HepG2 (cell line): ENCODE data around the gene NFATC2.

Experiments
- BRCA1 ChIP-seq: sonication (generic); formaldehyde crosslinking; IDR thresholded peaks from 2 replicates; pipeline ENCODE4 v1.4.0; 2020; ENCODE audit warnings: missing genetic modification reagents
- CTCF ChIP-seq: sonication (generic); formaldehyde crosslinking; IDR thresholded peaks from 2 replicates; pipeline ENCODE4 v1.5.0; 2020; ENCODE audit warnings: mild to moderate bottlenecking, missing genetic modification reagents, moderate library complexity
- GABPA ChIP-seq, 2 experiments: IDR thresholded peaks; 2 replicates each; pipeline ENCODE4 v1.6.1; 2011 to 2016; ENCODE audit warnings: low read depth in 2 of 2, low read length in 1 of 2, missing biosample characterization in 1 of 2, missing genetic modification characterization in 1 of 2
- NCOA2 ChIP-seq: sonication (generic); formaldehyde crosslinking; IDR thresholded peaks from 2 replicates; pipeline ENCODE4 v1.8.0; 2022; ENCODE audit warnings: inconsistent platforms
- SCMH1 ChIP-seq: sonication (generic); formaldehyde crosslinking; IDR thresholded peaks from 2 replicates; pipeline ENCODE4 v1.9.0; 2021; ENCODE audit warnings: missing genetic modification reagents, mild to moderate bottlenecking, borderline replicate concordance
- SRF ChIP-seq: IDR thresholded peaks from 2 replicates; pipeline ENCODE4 v1.6.1; 2011; ENCODE audit warnings: mild to moderate bottlenecking, low read depth, low read length, moderate library complexity
- TF ChIP-seq, protein P1 (sequence below): sonication (generic); formaldehyde crosslinking; IDR thresholded peaks from 2 replicates; pipeline ENCODE4 v1.4.0; 2020; ENCODE audit warnings: missing genetic modification reagents
- TF ChIP-seq, protein P2 (sequence below): IDR thresholded peaks from 2 replicates; pipeline ENCODE4 v1.6.1; 2016

GRCh38 chr20:51383891-51384510 is 158.5 kb downstream of the NFATC2 start:
- TF ChIP-seq, protein P1, sequence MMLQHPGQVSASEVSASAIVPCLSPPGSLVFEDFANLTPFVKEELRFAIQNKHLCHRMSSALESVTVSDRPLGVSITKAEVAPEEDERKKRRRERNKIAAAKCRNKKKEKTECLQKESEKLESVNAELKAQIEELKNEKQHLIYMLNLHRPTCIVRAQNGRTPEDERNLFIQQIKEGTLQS (CRISPR knock-in tag), result no peak
- no peak for TF ChIP-seq SCMH1
- TF ChIP-seq BRCA1, result no peak
- TF ChIP-seq SRF, result no peak
- no peak for TF ChIP-seq CTCF
- TF ChIP-seq GABPA (IDR thresholded peaks at IDR 0.05; ENCODE audit: low read depth, low read length), result no peak
- TF ChIP-seq GABPA (CRISPR knock-in tag; IDR thresholded peaks at IDR 0.05; ENCODE audit: low read depth), result no peak
- TF ChIP-seq, protein P2, sequence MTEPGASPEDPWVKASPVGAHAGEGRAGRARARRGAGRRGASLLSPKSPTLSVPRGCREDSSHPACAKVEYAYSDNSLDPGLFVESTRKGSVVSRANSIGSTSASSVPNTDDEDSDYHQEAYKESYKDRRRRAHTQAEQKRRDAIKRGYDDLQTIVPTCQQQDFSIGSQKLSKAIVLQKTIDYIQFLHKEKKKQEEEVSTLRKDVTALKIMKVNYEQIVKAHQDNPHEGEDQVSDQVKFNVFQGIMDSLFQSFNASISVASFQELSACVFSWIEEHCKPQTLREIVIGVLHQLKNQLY (CRISPR knock-in tag), result no peak
- no peak for TF ChIP-seq NCOA2 (CRISPR knock-in tag)
